ENCODE data around the gene DNAJC24. TPM values are rescaled to one million over a fixed set of nuclear protein-coding genes. Genes with fewer than 3 reads are reported as not detected.

Gene DNAJC24
- total RNA-seq, 1 experiment from 2014 or later = 9.3 TPM

GRCh38 chr11:31328697-31329096 is 41.0 kb upstream of the DNAJC24 start:
- BruUV-seq (replicated peaks) = no TSS peak
- TF ChIP-seq EZH2 (IDR thresholded peaks at IDR 0.05; ENCODE audit: low read length, unreplicated experiment) (no peak), EZH2phosphoT487 (IDR thresholded peaks at IDR 0.05; ENCODE audit: borderline replicate concordance, low read length) (no peak)
- TF ChIP-seq, protein P1, sequence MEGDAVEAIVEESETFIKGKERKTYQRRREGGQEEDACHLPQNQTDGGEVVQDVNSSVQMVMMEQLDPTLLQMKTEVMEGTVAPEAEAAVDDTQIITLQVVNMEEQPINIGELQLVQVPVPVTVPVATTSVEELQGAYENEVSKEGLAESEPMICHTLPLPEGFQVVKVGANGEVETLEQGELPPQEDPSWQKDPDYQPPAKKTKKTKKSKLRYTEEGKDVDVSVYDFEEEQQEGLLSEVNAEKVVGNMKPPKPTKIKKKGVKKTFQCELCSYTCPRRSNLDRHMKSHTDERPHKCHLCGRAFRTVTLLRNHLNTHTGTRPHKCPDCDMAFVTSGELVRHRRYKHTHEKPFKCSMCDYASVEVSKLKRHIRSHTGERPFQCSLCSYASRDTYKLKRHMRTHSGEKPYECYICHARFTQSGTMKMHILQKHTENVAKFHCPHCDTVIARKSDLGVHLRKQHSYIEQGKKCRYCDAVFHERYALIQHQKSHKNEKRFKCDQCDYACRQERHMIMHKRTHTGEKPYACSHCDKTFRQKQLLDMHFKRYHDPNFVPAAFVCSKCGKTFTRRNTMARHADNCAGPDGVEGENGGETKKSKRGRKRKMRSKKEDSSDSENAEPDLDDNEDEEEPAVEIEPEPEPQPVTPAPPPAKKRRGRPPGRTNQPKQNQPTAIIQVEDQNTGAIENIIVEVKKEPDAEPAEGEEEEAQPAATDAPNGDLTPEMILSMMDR (conservative IDR thresholded peaks at IDR 0.05; ENCODE audit: low read depth, low read length) = no peak
- no peak for DNase-seq
- Histone ChIP-seq H3K4me1 (ENCODE audit: insufficient read depth, low read length) (peaks cover 11% of the 10 kb centered on the region; the same call in 1 of the 2 replicates), H4K20me1 (ENCODE audit: low read length) (no peaks in the 10 kb centered on the region), H2AFZ (ENCODE audit: low read length) (no peak overlapping the region), H3F3A (ENCODE audit: low read length, unreplicated experiment) (no peaks in the 10 kb centered on the region), H3K4me3 (ENCODE audit: low read length) (no peak overlapping the region), H3K27me3 (ENCODE audit: low read length) (no peaks in the 10 kb centered on the region), H3K9me3 (ENCODE audit: low read length) (no peaks in the 10 kb centered on the region), H3K9ac (ENCODE audit: low read length) (no peak overlapping the region), H3K9me2 (replicated peaks; ENCODE audit: low read length) (no peaks in the 10 kb centered on the region), H3K27ac (ENCODE audit: low read length) (no peak overlapping the region), H3K79me2 (ENCODE audit: low read length) (no peaks in the 10 kb centered on the region), H3K4me2 (ENCODE audit: low read length) (no peak overlapping the region), H3K36me3 (ENCODE audit: low read depth, low read length) (no peaks in the 10 kb centered on the region)
- ChIA-PET POLR2A (ENCODE audit: unreplicated experiment) (no interaction called here), CTCF (no interaction called here)
- ATAC-seq = no peak
- intact Hi-C loops (cut with micrococcal nuclease) = no loop called here

GRCh38 chr11:31337806-31338205 is 31.9 kb upstream of the DNAJC24 start:
- no TSS peak for BruUV-seq (replicated peaks)
- ChIA-PET POLR2A (ENCODE audit: unreplicated experiment) (no interaction called here), CTCF (no interaction called here)
- Histone ChIP-seq H3K9me3 (ENCODE audit: low read length) (no peaks in the 10 kb centered on the region), H3K27ac (ENCODE audit: low read length) (no peak overlapping the region), H2AFZ (ENCODE audit: low read length) (no peak overlapping the region), H3K9me2 (replicated peaks; ENCODE audit: low read length) (no peaks in the 10 kb centered on the region), H3F3A (ENCODE audit: low read length, unreplicated experiment) (no peaks in the 10 kb centered on the region), H3K36me3 (ENCODE audit: low read depth, low read length) (no peaks in the 10 kb centered on the region), H3K4me1 (ENCODE audit: insufficient read depth, low read length) (no peaks in the 10 kb centered on the region), H3K9ac (ENCODE audit: low read length) (no peak overlapping the region), H4K20me1 (ENCODE audit: low read length) (no peaks in the 10 kb centered on the region), H3K4me3 (ENCODE audit: low read length) (no peak overlapping the region), H3K27me3 (ENCODE audit: low read length) (peaks cover 17% of the 10 kb centered on the region; the same call in 1 of the 2 replicates), H3K79me2 (ENCODE audit: low read length) (no peaks in the 10 kb centered on the region), H3K4me2 (ENCODE audit: low read length) (no peak overlapping the region)
- TF ChIP-seq, protein P1 (conservative IDR thresholded peaks at IDR 0.05; ENCODE audit: low read depth, low read length) = no peak
- no peak for TF ChIP-seq EZH2phosphoT487 (IDR thresholded peaks at IDR 0.05; ENCODE audit: borderline replicate concordance, low read length)
- no peak for TF ChIP-seq EZH2 (IDR thresholded peaks at IDR 0.05; ENCODE audit: low read length, unreplicated experiment)
- intact Hi-C loops (cut with micrococcal nuclease) = no loop called here
- ATAC-seq (no peak), DNase-seq (no peak)

- H3K9me2 ChIP-seq (replicated peaks; ENCODE audit: low read length) = no peaks in the 10 kb centered on the region
- no peaks in the 10 kb centered on the region for H3K4me1 ChIP-seq (ENCODE audit: insufficient read depth, low read length)
- no peaks in the 10 kb centered on the region for H3K36me3 ChIP-seq (ENCODE audit: low read depth, low read length)
- no peaks in the 10 kb centered on the region for H4K20me1 ChIP-seq (ENCODE audit: low read length)
- no peak overlapping the region for H3K4me3 ChIP-seq (ENCODE audit: low read length)
- POLR2A ChIA-PET (ENCODE audit: unreplicated experiment) = no interaction called here
- no peak overlapping the region for H3K9ac ChIP-seq (ENCODE audit: low read length)
- intact Hi-C loops (cut with micrococcal nuclease) = no loop called here
- CTCF ChIA-PET = interaction anchor here (0.6 kb wide), 2 partner anchors 37 to 633 kb away, joined by 5 to 8 read pairs; no protein-coding TSS in a partner anchor
- no TSS peak for BruUV-seq (replicated peaks)
- no peaks in the 10 kb centered on the region for H3K9me3 ChIP-seq (ENCODE audit: low read length)
- H3K27ac ChIP-seq (ENCODE audit: low read length) = no peak overlapping the region
- H2AFZ ChIP-seq (ENCODE audit: low read length) = no peak overlapping the region
- DNase-seq (peak; percentile 50), ATAC-seq (no peak; the same call in 1 of the 2 replicates)
- no peaks in the 10 kb centered on the region for H3K79me2 ChIP-seq (ENCODE audit: low read length)
- no peaks in the 10 kb centered on the region for H3F3A ChIP-seq (ENCODE audit: low read length, unreplicated experiment)
- TF ChIP-seq EZH2 (IDR thresholded peaks at IDR 0.05; ENCODE audit: low read length, unreplicated experiment) (no peak), EZH2phosphoT487 (IDR thresholded peaks at IDR 0.05; ENCODE audit: borderline replicate concordance, low read length) (no peak)
- TF ChIP-seq, protein P1 (conservative IDR thresholded peaks at IDR 0.05; ENCODE audit: low read depth, low read length) = peak; percentile 70
- peaks cover 19% of the 10 kb centered on the region; the same call in 1 of the 2 replicates for H3K27me3 ChIP-seq (ENCODE audit: low read length)
- H3K4me2 ChIP-seq (ENCODE audit: low read length) = no peak overlapping the region
Measured at GRCh38 chr11:31340903-31341572, 28.6 kb upstream of the DNAJC24 start.

Measured in PC-3 (cell line).